Small intestine (tissue), 7 donors: Measurements from ENCODE around the gene NCLN. TPM values are rescaled to one million over a fixed set of nuclear protein-coding genes. Genes with fewer than 3 reads are reported as not detected.
"Not testable (repeated sequence)": the region's sequence is repeated elsewhere in the genome, so short reads cannot be mapped to it uniquely, and the experiment has no call there.

Experiments used
- DNase-seq, 2 donors: peaks; one replicate each; pipeline versions ENCODE4 v3.0.0 to v3.0.0-alpha.2; 2013
- FAIRE-seq: peaks from 2 replicates; lab custom pipeline; 2012; peaks lifted over from hg19 to GRCh38; lab: Jason Lieb, UNC
- H3K27ac ChIP-seq, 3 donors: one replicate each; pipeline ENCODE4 v1.5.1; 2013; ENCODE audit warnings: low read length in 2 of 3, mild to moderate bottlenecking in 2 of 3, control low read depth in 1 of 3, inconsistent platforms in 1 of 3, low read depth in 1 of 3, moderate library complexity in 1 of 3
- H3K27me3 ChIP-seq, 3 donors: one replicate each; pipeline ENCODE4 v1.6.1; 2013; ENCODE audit warnings: low read length in 3 of 3, inconsistent platforms in 1 of 3; ENCODE audit not compliant: control insufficient read depth in 3 of 3, insufficient read depth in 3 of 3
- H3K36me3 ChIP-seq, 3 donors: one replicate each; pipeline ENCODE4 v1.6.1; 2013; ENCODE audit warnings: low read length in 3 of 3, inconsistent platforms in 1 of 3, low read depth in 1 of 3, mild to moderate bottlenecking in 1 of 3, moderate library complexity in 1 of 3; ENCODE audit not compliant: control insufficient read depth in 3 of 3, insufficient read depth in 2 of 3
- H3K4me1 ChIP-seq, 3 donors: one replicate each; pipeline ENCODE4 v1.6.1; 2013; ENCODE audit warnings: low read length in 2 of 3, inconsistent platforms in 1 of 3, low read depth in 1 of 3, mild to moderate bottlenecking in 1 of 3, moderate library complexity in 1 of 3; ENCODE audit not compliant: control insufficient read depth in 3 of 3, insufficient read depth in 2 of 3
- H3K4me3 ChIP-seq, 3 donors: one replicate each; pipeline ENCODE4 v1.5.1; 2013; ENCODE audit warnings: low read length in 3 of 3, control low read depth in 1 of 3, inconsistent platforms in 1 of 3, low read depth in 1 of 3, mild to moderate bottlenecking in 1 of 3, moderate library complexity in 1 of 3
- H3K9me3 ChIP-seq, 2 donors: one replicate each; pipeline ENCODE4 v1.6.1; 2013; ENCODE audit warnings: low read depth in 1 of 2, low read length in 1 of 2; ENCODE audit not compliant: control insufficient read depth in 2 of 2, insufficient read depth in 1 of 2
- WGBS, 3 donors: extraction: QIAGEN DNeasy Blood & Tissue Kit; methylation state at CpG; one replicate each; pipeline ENCODE4 v1.1.7; 2013; 5-methylcytosine and 5-hydroxymethylcytosine counted together
- polyA plus RNA-seq, 4 donors: library from polyadenylated mRNA; stranded (reverse) in 3 of 4; unstranded in 1 of 4; fragments of 200-250 nt in 3 of 4; fragments of 120-200 nt in 1 of 4; gene quantifications; one replicate each; pipeline versions ENCODE4 v1.2.1 to v1.2.3, GENCODE V29; 2013
- donor health status: healthy with polysubstance abuse.
- donor health status: control.
- donor health status: control.
- donor health status: Bipolar disorder and iron deficiency.
- donor health status: healthy.

Gene NCLN
- polyA plus RNA-seq, 4 donors: 37.9 to 217 (median 112) TPM

DNA sequence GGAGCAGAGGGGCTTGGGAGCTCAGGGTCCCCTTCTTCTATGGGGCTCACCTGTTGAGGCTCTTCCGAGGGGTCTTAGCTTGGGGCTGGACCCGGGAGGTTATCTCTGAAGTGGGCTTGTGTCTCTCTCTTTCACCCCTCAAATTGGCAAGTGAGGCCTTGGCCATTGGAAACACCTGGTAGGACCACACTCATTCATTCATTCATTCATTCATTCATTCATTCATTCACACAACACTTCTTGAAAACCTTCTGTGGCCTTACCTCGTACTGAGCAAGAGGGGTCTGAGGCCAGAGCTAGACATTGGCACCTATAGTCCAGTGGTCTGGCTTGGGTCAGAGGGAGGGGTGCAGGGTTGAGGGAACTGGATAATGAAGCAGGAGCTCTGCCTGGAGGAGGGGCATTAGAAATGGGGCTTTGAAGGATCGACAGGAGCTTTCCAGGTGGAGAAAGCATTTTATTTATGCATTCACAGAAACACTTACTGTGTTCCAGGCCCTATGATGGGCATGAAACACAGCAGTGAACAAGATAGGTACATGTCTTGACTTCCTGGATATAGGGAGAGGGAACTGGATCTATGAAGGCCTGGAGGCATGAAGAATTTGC is 44.3 kb downstream of the NCLN start:
- Histone ChIP-seq H3K27ac (no peak overlapping the region), H3K36me3 (no peaks in the 10 kb centered on the region), H3K4me1 (no peaks in the 10 kb centered on the region), H3K27me3 (peaks cover 14 to 50% (median 18%) of the 10 kb centered on the region in 3 donors), H3K9me3 (no peaks in the 10 kb centered on the region), H3K4me3 (no peak overlapping the region)
- 85 to 89% (median 86%) methylated on average over 4 of the region's 4 CpGs for WGBS, 3 donors
- DNase-seq (no peak), FAIRE-seq (no peak)

DNA sequence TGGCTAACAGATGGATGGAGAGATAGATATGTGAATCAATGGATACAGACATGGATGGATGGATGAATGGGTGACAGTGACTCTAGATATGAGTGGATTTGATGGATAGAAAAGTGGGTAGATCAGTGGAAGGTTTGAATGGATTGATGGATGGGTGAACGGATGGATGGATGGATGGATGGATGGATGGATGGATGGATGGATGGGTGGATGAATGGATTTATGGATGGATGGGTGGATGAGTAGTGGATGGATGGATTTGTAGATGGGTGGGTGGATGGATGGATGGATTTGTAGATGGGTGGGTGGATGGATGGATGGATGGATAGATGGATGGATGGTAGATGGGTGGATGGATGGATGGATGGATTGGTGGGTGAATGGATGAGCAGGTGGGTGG is 45.6 kb downstream of the NCLN start:
- FAIRE-seq (no peak), DNase-seq (no peak)
- Histone ChIP-seq H3K9me3 (no peaks in the 10 kb centered on the region), H3K36me3 (no peaks in the 10 kb centered on the region), H3K4me1 (no peaks in the 10 kb centered on the region), H3K27ac (no peak overlapping the region), H3K4me3 (no peak overlapping the region), H3K27me3 (peaks cover 10 to 43% (median 13%) of the 10 kb centered on the region in 3 donors)
- WGBS, 3 donors: 83 to 97% (median 96%) methylated on average over 1 of the region's 1 CpG

GRCh38 chr19:3233116-3233515 is 47.4 kb downstream of the NCLN start:
- 62 to 76% (median 63%) methylated on average over 4 of the region's 4 CpGs for WGBS, 3 donors
- Histone ChIP-seq H3K27me3 (peaks cover 3 to 25% (median 5%) of the 10 kb centered on the region in 3 donors), H3K36me3 (no peaks in the 10 kb centered on the region), H3K4me3 (no peak overlapping the region), H3K4me1 (no peaks in the 10 kb centered on the region), H3K27ac (no peak overlapping the region), H3K9me3 (no peaks in the 10 kb centered on the region)
- DNase-seq (no peak), FAIRE-seq (no peak)

- Histone ChIP-seq H3K27me3 (peaks cover 0 to 19% (median 5%) of the 10 kb centered on the region in 3 donors), H3K4me3 (no peak overlapping the region), H3K9me3 (peaks cover 0 to 4% of the 10 kb centered on the region in 2 donors), H3K36me3 (no peaks in the 10 kb centered on the region), H3K4me1 (no peaks in the 10 kb centered on the region), H3K27ac (no peak overlapping the region)
- WGBS, 3 donors: 49 to 69% (median 56%) methylated on average over 4 of the region's 4 CpGs
- FAIRE-seq: no peak
- no peak for DNase-seq
These were observed 48.1 kb downstream of the NCLN start for GRCh38 chr19:3233831-3234230.

GRCh38 chr19:3234800-3235199 is 49.1 kb downstream of the NCLN start:
- peaks cover 0 to 9% (median 0%) of the 10 kb centered on the region in 3 donors for H3K27me3 ChIP-seq
- H3K9me3 ChIP-seq: peaks cover 0 to 4% of the 10 kb centered on the region in 2 donors
- H3K4me3 ChIP-seq: no peak overlapping the region
- H3K27ac ChIP-seq: no peak overlapping the region
- H3K36me3 ChIP-seq: no peaks in the 10 kb centered on the region
- DNase-seq (no peak), FAIRE-seq (no peak)
- no peaks in the 10 kb centered on the region for H3K4me1 ChIP-seq
- WGBS, 3 donors: 48 to 60% (median 55%) methylated on average over 9 of the region's 9 CpGs

DNA sequence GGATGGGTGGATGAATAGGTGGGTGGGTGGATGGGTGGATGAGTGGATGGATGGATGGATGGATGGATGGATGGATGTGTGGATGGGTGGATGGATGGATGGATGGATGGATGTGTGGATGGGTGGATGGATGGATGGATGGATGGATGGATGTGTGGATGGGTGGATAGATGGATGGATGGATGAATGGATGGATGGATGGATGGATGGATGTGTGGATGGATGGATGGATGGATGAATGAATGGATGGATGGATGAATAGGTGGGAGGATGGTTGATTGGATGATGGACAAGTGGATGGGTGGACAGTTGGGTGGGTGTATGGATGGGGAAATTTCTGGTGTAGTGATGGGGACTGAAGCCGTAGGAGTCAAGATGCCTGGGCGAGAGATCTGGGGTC is 49.9 kb downstream of the NCLN start:
- H3K36me3 ChIP-seq, H3K27ac ChIP-seq, H3K9me3 ChIP-seq, H3K4me1 ChIP-seq, FAIRE-seq, DNase-seq, H3K4me3 ChIP-seq, H3K27me3 ChIP-seq: not testable (repeated sequence)
- WGBS, 3 donors: 79 to 94% (median 81%) methylated on average over 2 of the region's 2 CpGs

- Histone ChIP-seq H3K27ac (no peak overlapping the region), H3K36me3 (no peaks in the 10 kb centered on the region), H3K4me1 (no peaks in the 10 kb centered on the region), H3K9me3 (peaks cover 0 to 4% of the 10 kb centered on the region in 2 donors), H3K27me3 (peaks cover 0 to 6% (median 0%) of the 10 kb centered on the region in 3 donors), H3K4me3 (no peak overlapping the region)
- DNase-seq (no peak), FAIRE-seq (no peak)
- 53 to 70% (median 56%) methylated on average over 4 of the region's 4 CpGs for WGBS, 3 donors
These were observed 50.5 kb downstream of the NCLN start for GRCh38 chr19:3236272-3236671.

DNA sequence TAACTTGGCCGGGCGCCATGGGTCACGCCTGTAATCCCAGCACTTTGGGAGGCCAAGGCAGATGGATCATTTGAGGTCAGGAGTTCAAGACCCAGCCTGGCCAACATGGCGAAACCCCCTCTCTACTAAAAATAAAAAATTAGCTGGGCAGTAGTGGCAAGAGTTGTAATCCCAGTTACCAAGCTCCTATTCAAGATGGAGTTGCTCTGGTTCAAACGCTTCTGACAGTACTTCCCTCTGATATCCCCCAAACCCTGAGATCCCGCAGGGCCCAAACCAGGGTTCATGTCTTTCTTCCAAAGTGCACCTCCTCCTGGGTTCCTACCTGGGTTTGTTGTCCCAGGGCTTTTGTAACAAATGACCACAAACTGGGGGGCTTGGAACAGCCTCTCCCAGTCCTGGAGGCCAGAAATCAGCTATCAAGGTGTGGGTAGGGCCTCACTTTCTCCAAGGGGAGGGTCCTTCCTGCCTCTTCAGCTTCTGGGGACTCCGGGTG is 52.4 kb downstream of the NCLN start:
- 74 to 85% (median 83%) methylated on average over 7 of the region's 7 CpGs for whole genome bisulfite sequencing, 3 donors
- Histone ChIP-seq H3K36me3 (no peaks in the 10 kb centered on the region), H3K4me3 (no peak overlapping the region), H3K27me3 (peaks cover 0 to 4% (median 0%) of the 10 kb centered on the region in 3 donors), H3K9me3 (peaks cover 0 to 4% of the 10 kb centered on the region in 2 donors), H3K4me1 (no peaks in the 10 kb centered on the region), H3K27ac (no peak overlapping the region)
- DNase-seq (no peak), FAIRE-seq (no peak)

DNA sequence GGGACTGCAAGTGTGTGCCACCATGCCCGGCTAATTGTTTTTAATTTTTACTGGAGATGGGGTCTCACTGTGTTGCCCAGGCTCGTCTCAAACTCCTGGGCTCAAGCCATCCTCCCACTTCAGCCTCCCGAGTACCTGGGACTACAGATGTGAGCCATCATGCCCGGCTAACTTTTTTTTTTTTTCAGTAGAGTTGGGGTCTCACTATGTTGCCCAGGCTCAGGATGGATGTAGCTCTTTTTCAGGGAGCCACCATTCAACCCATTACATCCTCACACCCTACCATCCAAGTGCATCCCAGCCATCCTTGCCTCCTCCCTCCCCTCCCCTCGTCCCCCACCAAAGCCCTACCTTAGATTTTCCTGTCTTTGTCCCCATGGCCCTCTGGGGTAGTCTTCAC is 53.6 kb downstream of the NCLN start:
- H3K36me3 ChIP-seq: no peaks in the 10 kb centered on the region
- 74 to 82% (median 78%) methylated on average over 5 of the region's 5 CpGs for WGBS, 3 donors
- DNase-seq (no peak), FAIRE-seq (no peak)
- H3K9me3 ChIP-seq: peaks cover 0 to 4% of the 10 kb centered on the region in 2 donors
- H3K27ac ChIP-seq: no peak overlapping the region
- no peaks in the 10 kb centered on the region for H3K4me1 ChIP-seq
- H3K4me3 ChIP-seq: no peak overlapping the region
- no peaks in the 10 kb centered on the region for H3K27me3 ChIP-seq
